IMR-90 (cell line): ENCODE data around the gene RIMS4. TPM values are rescaled to one million over a fixed set of nuclear protein-coding genes. Genes with fewer than 3 reads are reported as not detected.

Experiments used
- ATAC-seq: fragments of 200-7000 bp; cut with Tn5 transposase; 2 replicates; pipeline ENCODE4 v1.9.1; 2020; ENCODE audit warnings: low read depth, mild to moderate bottlenecking, moderate library complexity
- BruUV-seq: library from RNA; stranded (reverse); fragments of 400-500 nt; replicated peaks from 2 replicates; lab custom pipeline; 2021; lab: Mats Ljungman, UMichigan
- CTCF ChIA-PET: fragments of 300-600 bp; formaldehyde crosslinking; extraction: SDS; loops from one replicate; lab custom pipeline; 2021; ENCODE audit warnings: antibody characterized with exemption; lab: Yijun Ruan, JAX
- POLR2A ChIA-PET: fragments of 300-600 bp; sonication (Branson Sonifier 250); formaldehyde crosslinking; loops from one replicate; lab custom pipeline; 2022; ENCODE audit warnings: antibody characterized with exemption; ENCODE audit not compliant: unreplicated experiment; lab: Charles Lee
- DNase-seq: peaks from one replicate; pipeline ENCODE4 v3.0.0; 2013
- H2AFZ ChIP-seq: replicated peaks from 2 replicates; pipeline ENCODE3; 2013; ENCODE audit warnings: low read length, mild to moderate bottlenecking; ENCODE audit not compliant: poor library complexity
- H2AK5ac ChIP-seq: 2 replicates; pipeline ENCODE4 v1.6.1; 2013; ENCODE audit warnings: low read depth, low read length, inconsistent platforms
- H2AK9ac ChIP-seq: replicated peaks from 2 replicates; pipeline ENCODE3; 2013; ENCODE audit warnings: mild to moderate bottlenecking, low read depth, low read length, moderate library complexity; ENCODE audit not compliant: poor library complexity
- H2BK120ac ChIP-seq: 2 replicates; pipeline ENCODE4 v1.6.1; 2013; ENCODE audit warnings: low read depth, low read length, inconsistent platforms
- H2BK15ac ChIP-seq: 3 replicates; pipeline ENCODE4 v1.6.1; 2013; ENCODE audit warnings: low read depth, low read length, inconsistent platforms
- H2BK20ac ChIP-seq: 2 replicates; pipeline ENCODE4 v1.6.1; 2013; ENCODE audit warnings: low read depth, mild to moderate bottlenecking, inconsistent platforms, low read length, moderate library complexity
- H2BK5ac ChIP-seq: 2 replicates; pipeline ENCODE4 v1.6.1; 2013; ENCODE audit warnings: mild to moderate bottlenecking, low read depth, low read length, inconsistent platforms; ENCODE audit not compliant: poor library complexity, severe bottlenecking
- H3K14ac ChIP-seq: replicated peaks from 2 replicates; pipeline ENCODE4 v1.6.1; 2013; ENCODE audit warnings: low read depth, low read length, inconsistent platforms
- H3K18ac ChIP-seq: 2 replicates; pipeline ENCODE4 v1.6.1; 2013; ENCODE audit warnings: low read depth, low read length, control low read depth
- H3K23ac ChIP-seq: 2 replicates; pipeline ENCODE4 v1.6.1; 2013; ENCODE audit warnings: low read depth, low read length, inconsistent platforms
- H3K27ac ChIP-seq: 2 replicates; pipeline ENCODE4 v1.5.1; 2013; ENCODE audit warnings: mild to moderate bottlenecking, control low read depth, low read length; ENCODE audit not compliant: insufficient read depth
- H3K27me3 ChIP-seq: 2 replicates; pipeline ENCODE4 v1.6.1; 2013; ENCODE audit warnings: low read length; ENCODE audit not compliant: control insufficient read depth, insufficient read depth
- H3K36me3 ChIP-seq: 2 replicates; pipeline ENCODE4 v1.6.1; 2013; ENCODE audit warnings: low read length, mixed read lengths; ENCODE audit not compliant: control insufficient read depth, insufficient read depth
- H3K4ac ChIP-seq: 2 replicates; pipeline ENCODE4 v1.6.1; 2013; ENCODE audit warnings: low read depth, low read length, inconsistent platforms
- H3K4me1 ChIP-seq: 2 replicates; pipeline ENCODE4 v1.6.1; 2013; ENCODE audit warnings: low read length, mixed read lengths; ENCODE audit not compliant: control insufficient read depth, insufficient read depth
- H3K4me2 ChIP-seq: 2 replicates; pipeline ENCODE4 v1.6.1; 2013; ENCODE audit warnings: low read depth, mild to moderate bottlenecking, control low read depth, low read length, moderate library complexity
- H3K4me3 ChIP-seq: 2 replicates; pipeline ENCODE4 v1.5.1; 2013; ENCODE audit warnings: low read depth, mild to moderate bottlenecking, control low read depth, low read length, moderate library complexity; ENCODE audit not compliant: insufficient read depth
- H3K56ac ChIP-seq: 2 replicates; pipeline ENCODE4 v1.6.1; 2013; ENCODE audit warnings: low read length, inconsistent platforms; ENCODE audit not compliant: insufficient read depth; ENCODE audit errors: extremely low read depth
- H3K79me1 ChIP-seq, 2 experiments: 2 replicates each; pipeline ENCODE4 v1.6.1; 2013; ENCODE audit warnings: low read length in 2 of 2, inconsistent platforms in 1 of 2, low read depth in 1 of 2
- H3K9ac ChIP-seq: 2 replicates; pipeline ENCODE4 v1.6.1; 2013; ENCODE audit warnings: low read depth, low read length, control low read depth
- H3K9me1 ChIP-seq: 2 replicates; pipeline ENCODE4 v1.6.1; 2013; ENCODE audit warnings: low read length, inconsistent platforms; ENCODE audit not compliant: insufficient read depth
- H3K9me3 ChIP-seq: 2 replicates; pipeline ENCODE4 v1.6.1; 2013; ENCODE audit warnings: low read length; ENCODE audit not compliant: control insufficient read depth, insufficient read depth
- H4K20me1 ChIP-seq: 2 replicates; pipeline ENCODE4 v1.6.1; 2013; ENCODE audit warnings: low read length, inconsistent platforms; ENCODE audit not compliant: insufficient read depth
- H4K5ac ChIP-seq: 2 replicates; pipeline ENCODE4 v1.6.1; 2013; ENCODE audit warnings: mild to moderate bottlenecking, low read depth, low read length, control low read depth
- H4K8ac ChIP-seq, 2 experiments: 2 replicates each; pipeline ENCODE4 v1.6.1; 2013; ENCODE audit warnings: low read depth in 2 of 2, low read length in 2 of 2, control low read depth in 1 of 2, inconsistent platforms in 1 of 2
- H4K91ac ChIP-seq: 2 replicates; pipeline ENCODE4 v1.6.1; 2013; ENCODE audit warnings: low read depth, low read length, inconsistent platforms; ENCODE audit not compliant: insufficient read depth
- BHLHE40 ChIP-seq: fragments of 150-350 bp; IDR thresholded peaks from 2 replicates; pipeline ENCODE4 v1.6.1; 2016; ENCODE audit warnings: mild to moderate bottlenecking, low read depth, low read length
- CEBPB ChIP-seq: IDR thresholded peaks from 2 replicates; pipeline ENCODE4 v1.6.1; 2012; ENCODE audit warnings: low read depth, low read length, improper control_type of control experiment
- CHD1 ChIP-seq: IDR thresholded peaks from 2 replicates; pipeline ENCODE4 v1.6.1; 2012; ENCODE audit warnings: low read depth, low read length, improper control_type of control experiment
- CTCF ChIP-seq: conservative IDR thresholded peaks from 2 replicates; pipeline ENCODE4 v1.5.1; 2012; ENCODE audit warnings: mild to moderate bottlenecking, low read depth, low read length, improper control_type of control experiment
- ELK1 ChIP-seq: fragments of 150-350 bp; IDR thresholded peaks from 2 replicates; pipeline ENCODE4 v1.6.1; 2016; ENCODE audit warnings: low read depth, mild to moderate bottlenecking, low read length, moderate library complexity, borderline replicate concordance
- FOS ChIP-seq: fragments of 150-350 bp; IDR thresholded peaks from 2 replicates; pipeline ENCODE4 v1.6.1; 2016; ENCODE audit warnings: low read depth, low read length
- MAFK ChIP-seq: IDR thresholded peaks from 2 replicates; pipeline ENCODE4 v1.6.1; 2012; ENCODE audit warnings: low read depth, low read length, improper control_type of control experiment
- MAZ ChIP-seq: IDR thresholded peaks from 2 replicates; pipeline ENCODE4 v1.6.1; 2012; ENCODE audit warnings: low read depth, mild to moderate bottlenecking, low read length, improper control_type of control experiment, moderate library complexity, borderline replicate concordance
- MXI1 ChIP-seq: IDR thresholded peaks from 2 replicates; pipeline ENCODE4 v1.6.1; 2012; ENCODE audit warnings: low read depth, mild to moderate bottlenecking, low read length, moderate library complexity, borderline replicate concordance
- NFE2L2 ChIP-seq: fragments of 150-350 bp; IDR thresholded peaks from 2 replicates; pipeline ENCODE4 v1.6.1; 2016; ENCODE audit warnings: low read depth, mild to moderate bottlenecking, low read length
- POLR2A ChIP-seq: IDR thresholded peaks from 2 replicates; pipeline ENCODE4 v1.6.1; 2012; ENCODE audit warnings: mild to moderate bottlenecking, low read depth, low read length
- RAD21 ChIP-seq: IDR thresholded peaks from 2 replicates; pipeline ENCODE4 v1.6.1; 2012; ENCODE audit warnings: low read length, improper control_type of control experiment
- RCOR1 ChIP-seq: IDR thresholded peaks from 2 replicates; pipeline ENCODE4 v1.6.1; 2012; ENCODE audit warnings: mild to moderate bottlenecking, low read length, improper control_type of control experiment; ENCODE audit not compliant: insufficient replicate concordance
- RFX5 ChIP-seq: IDR thresholded peaks from 2 replicates; pipeline ENCODE4 v1.8.0; 2012; ENCODE audit warnings: low read depth, mild to moderate bottlenecking, low read length, moderate library complexity
- SMC3 ChIP-seq: fragments of 150-350 bp; IDR thresholded peaks from 2 replicates; pipeline ENCODE4 v1.6.1; 2016; ENCODE audit warnings: low read depth, mild to moderate bottlenecking, antibody characterized with exemption, low read length, moderate library complexity
- USF2 ChIP-seq: fragments of 150-350 bp; IDR thresholded peaks from 2 replicates; pipeline ENCODE4 v1.6.1; 2017; ENCODE audit warnings: mild to moderate bottlenecking, antibody characterized with exemption, low read length, low read depth
- dilution Hi-C: fragments of 300-500 bp; cut with HindIII; formaldehyde crosslinking; loops from one replicate; pipeline ENCODE4 v1.14.3; 2018; ENCODE audit warnings: low sequenced_read_pairs; ENCODE audit not compliant: unreplicated experiment
- in situ Hi-C: fragments of 300-500 bp; cut with MboI; formaldehyde crosslinking; loops from 3 replicates; pipeline ENCODE4 v1.14.3; 2019; ENCODE audit warnings: low sequenced_read_pairs, inconsistent platforms, mixed read lengths
- intact Hi-C: fragments of 100-400 bp; cut with micrococcal nuclease; formaldehyde crosslinking; loops from 2 replicates; pipeline ENCODE4 v1.10.0; 2022
- polyA plus RNA-seq, 3 experiments: library from polyadenylated mRNA; depleted of rRNA; stranded (reverse); fragments of >200 nt; gene quantifications; 2 replicates each; pipeline ENCODE4 v1.2.3, GENCODE V29; 2012; ENCODE audit warnings: low replicate concordance in 1 of 3
- total RNA-seq: library from RNA; depleted of rRNA; stranded (reverse); fragments of >200 nt; gene quantifications from 2 replicates; pipeline ENCODE4 v1.2.3, GENCODE V29; 2012

Gene RIMS4
- total and polyA plus RNA-seq, 2 of the 4 experiments (the other 2 are of a cell fraction), result not detected

GRCh38 chr20:44796311-44796710, 14.0 kb downstream of the RIMS4 start:
- Histone ChIP-seq H3K27ac (no peak overlapping the region), H2AFZ (no peak overlapping the region), H2AK5ac (no peak overlapping the region), H2BK5ac (no peak overlapping the region), H3K56ac (no peak overlapping the region), H3K4me3 (no peak overlapping the region), H3K14ac (no peak overlapping the region), H2BK15ac (no peak overlapping the region), H3K18ac (no peak overlapping the region), H2AK9ac (no peak overlapping the region), H4K91ac (no peak overlapping the region), H2BK120ac (no peak overlapping the region), H3K23ac (no peak overlapping the region), H3K27me3 (peaks cover 26% of the 10 kb centered on the region), H3K79me1 (no peaks in the 10 kb centered on the region), H2BK20ac (no peak overlapping the region), H3K4me1 (no peaks in the 10 kb centered on the region), H3K9me3 (no peaks in the 10 kb centered on the region), H3K9me1 (no peaks in the 10 kb centered on the region), H4K20me1 (no peaks in the 10 kb centered on the region), H4K8ac (no peak overlapping the region), H3K36me3 (no peaks in the 10 kb centered on the region), H3K4ac (no peak overlapping the region), H3K4me2 (no peak overlapping the region), H3K9ac (no peak overlapping the region), H4K5ac (no peak overlapping the region)
- POLR2A ChIA-PET, result no interaction called here
- in situ Hi-C loops (no loop called here), dilution Hi-C loops (no loop called here), intact Hi-C loops (no loop called here)
- BruUV-seq, result no TSS peak
- TF ChIP-seq RAD21 (no peak), CHD1 (no peak), RFX5 (no peak), MAFK (no peak), FOS (no peak), RCOR1 (no peak), MXI1 (no peak), MAZ (no peak), CEBPB (no peak), POLR2A (no peak), ELK1 (no peak), SMC3 (no peak), USF2 (no peak), CTCF (no peak), BHLHE40 (no peak), NFE2L2 (no peak)
- ATAC-seq (no peak), DNase-seq (no peak)
- CTCF ChIA-PET, result no interaction called here
